ENCODE measurements around the gene GREB1L.

DNA sequence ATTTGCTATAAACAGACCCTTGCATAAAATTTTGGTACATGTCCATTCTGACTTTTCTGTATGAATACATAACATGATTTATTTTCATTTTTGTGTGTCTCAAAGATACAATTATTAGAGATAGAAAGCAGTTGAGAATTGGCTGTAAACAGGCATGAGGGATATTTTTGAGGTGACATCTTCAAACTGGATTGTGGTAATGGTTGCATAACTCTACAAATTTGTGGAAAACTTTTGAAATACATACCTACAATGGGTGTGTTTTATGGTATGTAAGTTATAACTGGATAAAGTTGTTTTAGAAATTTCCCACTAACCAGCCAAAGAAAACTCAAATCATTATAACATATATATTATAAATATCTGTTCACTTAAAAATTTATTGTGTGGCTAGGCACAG lies 39.6 kb downstream of the GREB1L start:
- TF ChIP-seq CTCF (conservative IDR thresholded peaks at IDR 0.05 in 1 of 2, IDR thresholded peaks at IDR 0.05 in 1 of 2; ENCODE audit: low read depth in 1 of 2, low read length in 2 of 2) (no peak), EZH2 (IDR thresholded peaks at IDR 0.05; ENCODE audit: low read length, missing control alignments) (no peak)

Measured in fibroblast of lung (primary cell).